GM18867 (cell line): Measurements from ENCODE around the gene RACK1.
A peak's percentile ranks its signal among the peaks of the same experiment; 100 is the strongest.
"Not testable (repeated sequence)": the region's sequence is repeated elsewhere in the genome, so short reads cannot be mapped to it uniquely, and the experiment has no call there.

Experiments used
- ATAC-seq: cut with Tn5 transposase; IDR thresholded peaks from one replicate; pipeline ENCODE4 v1.9.1; 2021; ENCODE audit warnings: mild to moderate bottlenecking, moderate library complexity; ENCODE audit not compliant: unreplicated experiment

The RACK1 gene

GRCh38 chr5:181217111-181217802, 26.4 kb downstream of the RACK1 start:
- no peak for ATAC-seq

GRCh38 chr5:181215997-181216989, 27.4 kb downstream of the RACK1 start:
- no peak for ATAC-seq

- ATAC-seq, result not testable (repeated sequence)
Observed at GRCh38 chr5:181214249-181214648, 29.5 kb downstream of the RACK1 start.

- no peak for ATAC-seq
Observed at GRCh38 chr5:181212934-181213333, 30.8 kb downstream of the RACK1 start.

- ATAC-seq, result no peak
Observed at GRCh38 chr5:181212080-181212479, 31.6 kb downstream of the RACK1 start.

GRCh38 chr5:181211208-181211607, 32.5 kb downstream of the RACK1 start:
- no peak for ATAC-seq

- not testable (repeated sequence) for ATAC-seq
Observed at GRCh38 chr5:181210698-181211097, 33.0 kb downstream of the RACK1 start.

- not testable (repeated sequence) for ATAC-seq
Observed at GRCh38 chr5:181210148-181210547, 33.6 kb downstream of the RACK1 start.

- ATAC-seq, result not testable (repeated sequence)
Observed at GRCh38 chr5:181209006-181209405, 34.7 kb downstream of the RACK1 start.

GRCh38 chr5:181207960-181208253, 35.8 kb downstream of the RACK1 start:
- ATAC-seq, result no peak

GRCh38 chr5:181207214-181207959, 36.3 kb downstream of the RACK1 start:
- peak; percentile 33 for ATAC-seq

GRCh38 chr5:181205761-181206649, 37.7 kb downstream of the RACK1 start:
- no peak for ATAC-seq

GRCh38 chr5:181204826-181205760, 38.6 kb downstream of the RACK1 start, which contains the start of gene TRIM7:
TRIM7 (minus strand) TSS chr5:181205196; CDS start chr5:181205110, 86 bp downstream.
- ATAC-seq, result no peak

- ATAC-seq, result no peak
Observed at GRCh38 chr5:181204113-181204825, 39.4 kb downstream of the RACK1 start.

- ATAC-seq, result no peak
Observed at GRCh38 chr5:181203777-181204112, 40.0 kb downstream of the RACK1 start.

GRCh38 chr5:181203093-181203711, 40.5 kb downstream of the RACK1 start:
- no peak for ATAC-seq

- no peak for ATAC-seq
Observed at GRCh38 chr5:181200816-181201215, 42.9 kb downstream of the RACK1 start.
